ENCODE measurements around the gene TGOLN2. TPM values are rescaled to one million over a fixed set of nuclear protein-coding genes. Genes with fewer than 3 reads are reported as not detected.

Gene TGOLN2
- total and polyA plus RNA-seq, 10 of the 15 experiments (the other 5 are each of a cell fraction or from before 2014, with no cell fraction given) = 13.8 to 92.3 (median 49.4) TPM

DNA sequence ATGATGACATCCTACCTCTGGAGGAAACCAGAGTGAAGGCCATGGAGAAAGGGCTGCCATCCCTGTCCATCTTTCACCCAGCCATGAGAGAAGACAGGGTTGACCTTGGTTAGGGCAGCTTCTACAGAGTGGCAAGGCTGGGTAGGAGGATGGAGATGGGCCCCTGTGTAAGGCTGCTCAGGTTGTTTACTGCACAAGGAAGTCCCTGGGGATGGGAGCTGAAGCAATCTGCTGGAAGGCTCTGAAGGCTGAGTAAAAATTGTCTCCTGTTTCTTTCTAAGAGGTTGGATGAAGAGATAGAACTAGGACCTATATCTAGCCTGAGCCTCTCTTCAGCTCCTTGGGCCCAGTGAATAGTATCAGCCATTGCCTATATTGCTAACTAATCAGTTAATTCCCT lies 41.1 kb upstream of the TGOLN2 start:
- Histone ChIP-seq H3K4me2 (ENCODE audit: control insufficient read depth, insufficient read depth) (no peak overlapping the region), H3K36me3 (ENCODE audit: control insufficient read depth in 2 of 2, insufficient read depth in 2 of 2, low read length in 1 of 2) (no peaks in the 10 kb centered on the region), H3K4me3 (no peak overlapping the region), H3K9me3 (replicated peaks; ENCODE audit: control insufficient read depth, insufficient read depth, low read length) (no peaks in the 10 kb centered on the region), H2AFZ (ENCODE audit: control insufficient read depth, low read depth, low read length) (no peak overlapping the region), H3K9ac (ENCODE audit: control insufficient read depth, insufficient read depth, low read length) (no peak overlapping the region), H3K79me2 (ENCODE audit: control insufficient read depth, insufficient read depth, low read length) (no peaks in the 10 kb centered on the region), H3K4me1 (ENCODE audit: control insufficient read depth, insufficient read depth, low read length) (no peaks in the 10 kb centered on the region), H4K20me1 (ENCODE audit: control insufficient read depth, insufficient read depth) (no peaks in the 10 kb centered on the region), H3K27ac (ENCODE audit: control insufficient read depth, insufficient read depth) (no peak overlapping the region), H3K27me3 (replicated peaks in 1 of 2; ENCODE audit: control insufficient read depth in 2 of 2, insufficient read depth in 2 of 2, low read length in 1 of 2) (no peaks in the 10 kb centered on the region)
- ChIA-PET SMC1A (ENCODE audit: uncharacterized antibody, unreplicated experiment) (no interaction called here), CTCF (no interaction called here), RAD21 (ENCODE audit: unreplicated experiment) (no interaction called here), POLR2A (no interaction called here)
- DNase-seq (ENCODE audit: low read depth, low spot score) = no peak
- intact Hi-C loops (cut with micrococcal nuclease; ENCODE audit: unreplicated experiment) (no loop called here), in situ Hi-C loops (cut with MboI) (no loop called here)
- no TSS peak for BruUV-seq (replicated peaks)
- TF ChIP-seq USF1 (IDR thresholded peaks at IDR 0.05; ENCODE audit: borderline replicate concordance, extremely low read length, insufficient read depth, low read depth, low read length) (no peak), REST (IDR thresholded peaks at IDR 0.05; ENCODE audit: low read depth, low read length) (no peak), MTA3 (IDR thresholded peaks at IDR 0.05; ENCODE audit: borderline replicate concordance, low read length) (no peak), JUND (IDR thresholded peaks at IDR 0.05; ENCODE audit: low read depth, low read length) (no peak), EZH2 (IDR thresholded peaks at IDR 0.05; ENCODE audit: borderline replicate concordance, control insufficient read depth, low read depth, low read length) (no peak), PAX5 (IDR thresholded peaks at IDR 0.05; ENCODE audit: borderline replicate concordance, low read depth, low read length) (no peak), CBX5 (IDR thresholded peaks at IDR 0.05; ENCODE audit: low read depth) (no peak)
- TF ChIP-seq, protein P1, sequence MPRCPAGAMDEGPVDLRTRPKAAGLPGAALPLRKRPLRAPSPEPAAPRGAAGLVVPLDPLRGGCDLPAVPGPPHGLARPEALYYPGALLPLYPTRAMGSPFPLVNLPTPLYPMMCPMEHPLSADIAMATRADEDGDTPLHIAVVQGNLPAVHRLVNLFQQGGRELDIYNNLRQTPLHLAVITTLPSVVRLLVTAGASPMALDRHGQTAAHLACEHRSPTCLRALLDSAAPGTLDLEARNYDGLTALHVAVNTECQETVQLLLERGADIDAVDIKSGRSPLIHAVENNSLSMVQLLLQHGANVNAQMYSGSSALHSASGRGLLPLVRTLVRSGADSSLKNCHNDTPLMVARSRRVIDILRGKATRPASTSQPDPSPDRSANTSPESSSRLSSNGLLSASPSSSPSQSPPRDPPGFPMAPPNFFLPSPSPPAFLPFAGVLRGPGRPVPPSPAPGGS (IDR thresholded peaks at IDR 0.05; ENCODE audit: borderline replicate concordance, insufficient read depth, low read depth, low read length, poor library complexity, severe bottlenecking) = no peak
- TF ChIP-seq, protein P2, sequence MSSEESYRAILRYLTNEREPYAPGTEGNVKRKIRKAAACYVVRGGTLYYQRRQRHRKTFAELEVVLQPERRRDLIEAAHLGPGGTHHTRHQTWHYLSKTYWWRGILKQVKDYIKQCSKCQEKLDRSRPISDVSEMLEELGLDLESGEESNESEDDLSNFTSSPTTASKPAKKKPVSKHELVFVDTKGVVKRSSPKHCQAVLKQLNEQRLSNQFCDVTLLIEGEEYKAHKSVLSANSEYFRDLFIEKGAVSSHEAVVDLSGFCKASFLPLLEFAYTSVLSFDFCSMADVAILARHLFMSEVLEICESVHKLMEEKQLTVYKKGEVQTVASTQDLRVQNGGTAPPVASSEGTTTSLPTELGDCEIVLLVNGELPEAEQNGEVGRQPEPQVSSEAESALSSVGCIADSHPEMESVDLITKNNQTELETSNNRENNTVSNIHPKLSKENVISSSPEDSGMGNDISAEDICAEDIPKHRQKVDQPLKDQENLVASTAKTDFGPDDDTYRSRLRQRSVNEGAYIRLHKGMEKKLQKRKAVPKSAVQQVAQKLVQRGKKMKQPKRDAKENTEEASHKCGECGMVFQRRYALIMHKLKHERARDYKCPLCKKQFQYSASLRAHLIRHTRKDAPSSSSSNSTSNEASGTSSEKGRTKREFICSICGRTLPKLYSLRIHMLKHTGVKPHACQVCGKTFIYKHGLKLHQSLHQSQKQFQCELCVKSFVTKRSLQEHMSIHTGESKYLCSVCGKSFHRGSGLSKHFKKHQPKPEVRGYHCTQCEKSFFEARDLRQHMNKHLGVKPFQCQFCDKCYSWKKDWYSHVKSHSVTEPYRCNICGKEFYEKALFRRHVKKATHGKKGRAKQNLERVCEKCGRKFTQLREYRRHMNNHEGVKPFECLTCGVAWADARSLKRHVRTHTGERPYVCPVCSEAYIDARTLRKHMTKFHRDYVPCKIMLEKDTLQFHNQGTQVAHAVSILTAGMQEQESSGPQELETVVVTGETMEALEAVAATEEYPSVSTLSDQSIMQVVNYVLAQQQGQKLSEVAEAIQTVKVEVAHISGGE (CRISPR knock-in tag; IDR thresholded peaks at IDR 0.05) = no peak
- no peak for ATAC-seq
- FAIRE-seq = no peak
